Lower leg skin (tissue), 4 donors: ENCODE data around the gene ZSCAN22. TPM values are rescaled to one million over a fixed set of nuclear protein-coding genes. Genes with fewer than 3 reads are reported as not detected.
"Not testable (repeated sequence)": the region's sequence is repeated elsewhere in the genome, so short reads cannot be mapped to it uniquely, and the experiment has no call there.

Experiments
- DNase-seq, 2 donors: peaks; one replicate each; pipeline ENCODE4 v3.0.0-alpha.2; 2019; ENCODE audit warnings: low spot score in 2 of 2
- H3K4me3 ChIP-seq: fragments of 200-600 bp; sonication (generic); 2 replicates; pipeline ENCODE4 v1.5.1; 2017; ENCODE audit warnings: mild to moderate bottlenecking, low read depth; ENCODE audit not compliant: poor library complexity, severe bottlenecking
- CTCF ChIP-seq, 3 donors: fragments of 450-650 bp; IDR thresholded peaks; one replicate each; pipeline ENCODE4 v1.5.1; 2016; ENCODE audit warnings: antibody characterized with exemption in 3 of 3, mild to moderate bottlenecking in 3 of 3, moderate library complexity in 2 of 3
- POLR2A ChIP-seq, 2 donors: fragments of 450-650 bp; IDR thresholded peaks; one replicate each; pipeline ENCODE4 v1.6.1; 2016 to 2017; ENCODE audit warnings: antibody characterized with exemption in 2 of 2, mild to moderate bottlenecking in 1 of 2, moderate library complexity in 1 of 2
- WGBS, 2 donors: methylation state at CpG; one replicate each; pipeline ENCODE4 v1.1.5; 2018; 5-methylcytosine and 5-hydroxymethylcytosine counted together
- intact Hi-C: fragments of 100-400 bp; cut with DNase I; formaldehyde crosslinking; loops from one replicate; pipeline ENCODE4 v1.15.0; 2023; ENCODE audit warnings: low total_unique reads
- total RNA-seq, 4 donors: library from RNA; depleted of rRNA; stranded (reverse); fragments of >200 nt; gene quantifications; one replicate each; pipeline ENCODE4 v1.1.0, GENCODE V29; 2016

Gene ZSCAN22
- total RNA-seq, 4 donors from 2014 or later, result 4.8 to 7.7 (median 5.4) TPM

DNA sequence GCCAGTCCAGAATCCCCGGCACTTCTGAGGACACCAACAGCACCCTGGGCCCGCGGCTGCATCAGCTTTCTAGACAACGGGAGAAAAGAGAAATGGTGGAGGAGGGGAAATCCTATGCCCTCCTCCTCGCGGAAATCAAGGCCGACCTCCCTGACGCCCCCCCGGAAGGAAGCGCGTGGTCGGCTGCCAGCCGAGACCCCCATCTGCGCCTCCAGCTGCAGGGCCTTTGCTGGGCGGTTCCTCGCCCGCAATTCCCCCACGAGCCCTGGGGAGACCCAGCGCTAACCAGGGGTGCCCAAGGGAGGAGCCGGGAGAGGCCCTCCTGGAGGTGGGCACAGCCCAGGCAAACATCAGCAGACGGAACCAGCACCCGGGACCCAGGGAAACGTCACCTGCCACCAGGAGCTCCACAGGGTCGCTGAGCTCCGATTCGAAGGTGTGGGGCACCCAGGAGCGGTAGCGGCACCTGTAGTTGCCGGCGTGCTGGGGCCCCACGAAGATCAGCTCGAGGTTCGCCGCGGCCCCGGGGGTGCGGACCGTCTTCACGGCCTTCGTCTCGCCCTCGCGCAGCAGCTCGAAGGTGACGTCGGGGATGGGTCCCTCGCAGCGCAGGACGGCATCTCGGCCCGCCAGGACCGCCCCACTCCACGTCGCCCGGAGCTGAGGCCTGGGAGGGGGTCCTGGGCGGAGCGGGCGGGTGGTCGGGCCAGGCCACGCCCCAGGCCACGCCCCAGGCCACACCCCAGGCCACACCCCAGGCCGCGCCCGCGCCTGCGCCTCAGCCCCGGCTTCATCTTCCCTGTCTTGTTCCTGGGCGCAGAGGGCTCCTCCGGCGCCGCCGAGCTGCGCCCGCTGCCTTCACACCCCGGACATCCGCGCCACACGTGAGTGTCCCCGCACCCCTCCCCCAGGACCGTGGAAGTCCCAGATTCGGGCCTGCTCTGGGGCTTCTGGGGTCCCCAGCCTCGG lies 20.5 kb downstream of the ZSCAN22 start:
- TF ChIP-seq POLR2A (IDR thresholded peaks at IDR 0.05) (no peak), CTCF (IDR thresholded peaks at IDR 0.05) (no peak)
- intact Hi-C loops, result no loop called here
- DNase-seq, result no peak
- H3K4me3 ChIP-seq, result peak overlapping the region; percentile 31
- WGBS, 2 donors, result 2 to 3% methylated on average over 44 to 68 of the region's 82 CpGs

- WGBS, 2 donors, result 13 to 19% methylated on average over 12 of the region's 12 CpGs
Measured at GRCh38 chr19:58348080-58348479, 21.3 kb downstream of the ZSCAN22 start.

DNA sequence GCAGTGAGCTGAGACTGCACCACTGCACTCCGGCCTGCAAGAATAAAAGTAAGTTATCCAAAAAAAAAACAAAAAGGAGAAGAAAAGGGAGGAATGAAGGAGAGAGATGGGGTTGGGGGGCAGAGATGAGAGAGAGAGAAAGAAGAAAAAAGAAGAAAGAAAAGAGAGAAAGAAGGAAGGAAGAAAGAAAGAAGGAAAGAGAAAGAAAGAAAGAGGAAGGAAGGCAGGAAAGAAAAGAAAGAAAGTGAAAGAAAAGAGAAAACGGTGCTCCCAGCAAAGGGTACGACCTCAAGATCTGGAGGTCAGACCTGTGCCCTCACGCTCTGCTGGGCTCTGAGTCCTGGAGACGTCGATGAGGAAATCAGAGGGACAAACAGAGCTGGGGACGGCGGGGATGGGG lies 22.8 kb downstream of the ZSCAN22 start:
- no peak overlapping the region for H3K4me3 ChIP-seq
- no peak for DNase-seq
- 78% methylated on average over 8 of the region's 8 CpGs for WGBS, 2 donors
- intact Hi-C loops, result no loop called here
- TF ChIP-seq POLR2A (IDR thresholded peaks at IDR 0.05) (no peak), CTCF (IDR thresholded peaks at IDR 0.05) (no peak)

More at GRCh38 chr19:58348080-58348479, 21.3 kb downstream of the ZSCAN22 start:
- intact Hi-C loops, DNase-seq: not testable (repeated sequence)
- H3K4me3 ChIP-seq, result peak overlapping the region; percentile 31

DNA sequence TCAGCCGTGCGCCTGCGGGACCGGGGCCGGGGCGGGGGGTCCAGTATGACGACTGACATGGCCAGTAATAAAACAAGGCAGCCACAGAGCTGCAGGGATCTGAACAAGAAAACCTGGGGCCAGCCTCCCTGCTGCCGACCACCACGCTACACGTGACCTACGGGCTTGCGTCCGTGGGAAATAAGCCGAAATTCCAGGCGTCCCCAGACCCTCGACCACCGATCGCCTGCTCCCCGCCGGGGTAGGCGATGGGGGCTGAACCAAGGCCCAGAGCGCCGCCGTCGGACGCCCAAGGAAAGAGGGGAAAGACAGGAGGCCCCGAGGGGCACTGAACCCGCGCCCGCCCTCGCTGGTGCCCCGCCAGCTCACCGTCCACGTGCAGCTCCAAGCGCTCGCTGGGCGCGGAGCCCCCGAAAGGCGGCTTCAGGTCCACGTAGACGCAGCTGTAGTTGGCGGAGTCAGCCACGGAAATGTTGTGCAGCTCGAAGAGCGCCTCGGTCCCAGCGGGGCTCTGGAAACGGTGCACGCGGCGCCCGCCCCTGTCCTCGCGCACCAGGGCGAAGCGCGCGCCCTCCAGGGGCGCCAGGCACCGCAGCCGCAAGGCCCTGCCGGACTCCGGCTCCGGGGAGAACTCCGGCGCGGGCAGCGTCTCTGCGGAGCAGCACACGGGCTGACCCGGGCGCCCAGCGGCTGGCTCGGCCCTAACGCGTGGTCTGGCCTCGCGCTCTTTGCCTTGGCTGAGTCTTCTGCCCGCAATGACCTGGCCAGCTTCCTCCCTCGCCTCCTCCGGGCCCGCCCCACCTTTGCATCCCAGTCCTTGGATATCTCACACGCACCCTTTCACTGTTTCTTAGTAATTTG lies 23.4 kb downstream of the ZSCAN22 start:
- TF ChIP-seq POLR2A (IDR thresholded peaks at IDR 0.05) (no peak), CTCF (IDR thresholded peaks at IDR 0.05) (no peak)
- 49 to 67% methylated on average over 21 to 77 of the region's 84 CpGs for WGBS, 2 donors
- no peak for DNase-seq
- intact Hi-C loops, result no loop called here
- no peak overlapping the region for H3K4me3 ChIP-seq

DNA sequence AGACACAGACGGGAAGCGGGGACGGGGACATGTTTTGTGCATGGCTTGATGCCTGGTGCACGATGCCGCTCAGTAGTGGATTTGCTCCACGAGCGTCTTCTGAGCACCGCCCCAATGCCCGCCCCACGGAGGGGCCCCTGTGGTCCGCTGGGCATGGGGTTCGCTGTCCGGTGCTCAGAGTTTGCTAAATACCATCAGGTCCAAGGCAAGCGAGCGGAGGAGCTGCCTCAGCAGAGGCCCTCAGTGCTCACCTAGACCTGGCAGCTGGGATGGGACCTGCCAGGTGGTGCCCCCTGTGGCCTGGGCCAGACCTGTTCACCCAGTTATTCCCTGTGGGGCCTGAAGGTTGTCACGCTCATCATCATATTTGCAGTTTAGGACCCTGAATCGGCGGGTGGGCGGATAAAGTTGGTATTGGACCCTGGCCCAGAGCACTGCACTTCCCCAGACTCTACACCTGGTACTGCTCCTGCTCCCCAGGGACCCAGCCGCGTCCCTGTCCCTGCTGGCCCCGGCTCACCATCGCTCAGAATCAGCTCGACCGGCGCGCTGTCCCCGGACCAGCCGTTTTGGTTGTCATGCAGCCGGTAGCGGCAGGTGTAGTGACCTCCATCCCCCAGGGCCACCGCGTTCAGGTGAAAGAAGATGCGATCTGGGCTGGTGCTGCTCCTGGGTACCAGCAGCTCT lies 24.2 kb downstream of the ZSCAN22 start:
- no peak overlapping the region for H3K4me3 ChIP-seq
- TF ChIP-seq POLR2A (IDR thresholded peaks at IDR 0.05) (no peak), CTCF (IDR thresholded peaks at IDR 0.05) (no peak)
- 76 to 89% methylated on average over 28 to 32 of the region's 34 CpGs for WGBS, 2 donors

More for the DNA sequence above, 24.2 kb downstream of the ZSCAN22 start:
- no peak for DNase-seq
- intact Hi-C loops, result no loop called here
